HG02870 (cell line): ENCODE measurements around the gene CD44.
"Not testable (repeated sequence)": the region's sequence is repeated elsewhere in the genome, so short reads cannot be mapped to it uniquely, and the experiment has no call there.

Experiments
- ATAC-seq: cut with Tn5 transposase; IDR thresholded peaks from one replicate; pipeline ENCODE4 v1.9.1; 2021; ENCODE audit warnings: mild to moderate bottlenecking, moderate library complexity; ENCODE audit not compliant: unreplicated experiment

The CD44 gene

GRCh38 chr11:35207471-35208403, 68.8 kb downstream of the CD44 start:
- no peak for ATAC-seq

DNA sequence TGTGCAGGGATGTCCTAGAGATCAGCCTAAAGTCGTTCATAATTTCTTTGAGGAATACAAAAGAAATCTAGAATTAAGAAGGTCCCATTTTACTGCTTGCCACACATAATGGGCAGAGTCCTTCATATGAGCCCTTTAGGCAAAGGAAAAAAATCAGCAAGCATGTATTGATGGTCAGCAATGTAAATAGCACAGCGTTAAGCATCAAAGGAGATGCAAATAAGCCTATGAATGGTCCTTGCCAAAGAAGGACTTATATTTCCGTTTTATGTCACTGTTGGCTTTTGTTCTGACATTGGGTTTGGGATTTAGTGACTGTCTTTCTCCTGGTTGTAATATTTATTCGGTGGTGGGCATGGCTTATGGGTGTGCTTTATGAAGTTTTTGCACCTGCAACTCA, 69.8 kb downstream of the CD44 start:
- no peak for ATAC-seq

GRCh38 chr11:35210876-35211546, 72.0 kb downstream of the CD44 start:
- ATAC-seq: no peak

- ATAC-seq: no peak
These were observed 73.0 kb downstream of the CD44 start for GRCh38 chr11:35211952-35212351.

GRCh38 chr11:35214226-35214770, 75.3 kb downstream of the CD44 start:
- no peak for ATAC-seq

- ATAC-seq: no peak
These were observed 75.8 kb downstream of the CD44 start for GRCh38 chr11:35214792-35215193.

DNA sequence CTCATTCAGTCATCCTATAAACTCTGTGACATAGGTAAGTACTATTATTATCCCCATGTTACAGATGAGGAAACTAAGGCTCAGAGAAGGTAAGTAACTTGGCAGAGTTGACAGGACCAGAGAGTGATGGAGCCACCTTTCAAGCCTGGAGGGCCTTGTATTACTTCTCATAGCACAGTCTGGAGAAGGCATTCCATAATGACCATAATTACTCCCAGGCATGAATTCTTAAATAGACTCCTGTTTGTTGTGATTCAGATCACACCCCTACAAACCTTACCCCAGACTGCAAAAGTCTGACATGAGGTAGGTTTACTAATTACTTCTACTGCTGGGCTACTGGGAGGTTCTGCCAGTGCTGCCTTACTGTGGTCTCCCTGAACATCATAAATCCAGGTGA, 77.0 kb downstream of the CD44 start:
- ATAC-seq: no peak

GRCh38 chr11:35216962-35217678, 78.1 kb downstream of the CD44 start:
- ATAC-seq: no peak

DNA sequence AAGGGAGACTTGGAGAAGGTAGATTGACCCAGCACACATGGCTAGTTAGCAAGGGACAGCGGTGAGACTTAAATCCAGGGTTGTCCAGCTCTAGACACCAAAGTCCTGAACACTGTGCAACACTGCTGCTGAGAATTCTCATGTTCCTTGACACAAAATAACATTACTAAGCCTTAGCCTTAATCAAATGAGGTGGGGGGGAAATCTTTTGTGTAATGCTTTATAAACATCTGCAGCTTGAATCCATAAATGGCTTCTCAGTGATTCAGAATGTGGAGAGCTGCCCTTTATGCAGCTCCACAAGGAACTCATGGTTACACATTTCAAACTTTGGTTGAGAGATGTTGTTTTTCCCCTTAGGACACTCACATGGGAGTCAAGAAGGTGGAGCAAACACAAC, 80.0 kb downstream of the CD44 start:
- ATAC-seq: no peak

- no peak for ATAC-seq
These were observed 84.4 kb downstream of the CD44 start for GRCh38 chr11:35223371-35223796.

DNA sequence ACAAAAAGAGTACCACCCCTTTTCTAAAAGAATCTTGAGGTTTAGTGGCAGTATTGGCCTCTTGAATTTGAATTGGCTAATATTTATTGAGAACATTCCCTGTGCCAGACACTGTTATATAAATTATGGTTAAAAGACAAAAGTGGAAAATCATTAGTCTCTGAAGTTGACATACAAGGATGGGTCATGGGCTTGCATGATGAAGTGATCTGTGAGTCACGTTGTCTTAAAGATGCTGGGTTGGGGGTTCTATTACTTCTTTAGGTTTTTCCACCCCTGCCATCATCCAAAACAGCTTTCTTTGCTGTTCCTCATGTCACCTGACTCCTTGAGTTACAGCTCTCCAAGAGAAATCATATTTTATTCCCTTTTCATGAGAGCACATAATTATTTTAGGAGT, 85.0 kb downstream of the CD44 start:
- ATAC-seq: no peak

- no peak for ATAC-seq
These were observed 87.1 kb downstream of the CD44 start for GRCh38 chr11:35225946-35226520.

DNA sequence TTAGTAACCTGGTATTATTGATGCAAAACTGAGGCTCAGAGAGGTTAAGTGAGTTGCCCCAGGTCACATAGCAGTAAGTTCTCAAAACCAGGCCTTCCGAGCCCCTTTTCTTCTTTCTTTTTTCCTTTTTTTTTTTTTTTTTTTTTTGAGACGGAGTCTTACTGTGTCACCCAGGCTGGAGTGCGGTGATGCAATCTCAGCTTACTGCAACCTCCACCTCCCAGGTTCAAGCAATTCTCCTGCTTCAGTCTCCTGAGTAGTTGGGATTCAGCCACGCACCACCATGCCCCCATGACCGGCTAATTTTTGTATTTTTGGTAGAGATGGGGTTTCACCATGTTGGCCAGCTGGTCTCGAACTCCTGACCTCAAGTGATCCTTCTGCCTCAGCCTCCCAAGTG, 87.8 kb downstream of the CD44 start:
- not testable (repeated sequence) for ATAC-seq

DNA sequence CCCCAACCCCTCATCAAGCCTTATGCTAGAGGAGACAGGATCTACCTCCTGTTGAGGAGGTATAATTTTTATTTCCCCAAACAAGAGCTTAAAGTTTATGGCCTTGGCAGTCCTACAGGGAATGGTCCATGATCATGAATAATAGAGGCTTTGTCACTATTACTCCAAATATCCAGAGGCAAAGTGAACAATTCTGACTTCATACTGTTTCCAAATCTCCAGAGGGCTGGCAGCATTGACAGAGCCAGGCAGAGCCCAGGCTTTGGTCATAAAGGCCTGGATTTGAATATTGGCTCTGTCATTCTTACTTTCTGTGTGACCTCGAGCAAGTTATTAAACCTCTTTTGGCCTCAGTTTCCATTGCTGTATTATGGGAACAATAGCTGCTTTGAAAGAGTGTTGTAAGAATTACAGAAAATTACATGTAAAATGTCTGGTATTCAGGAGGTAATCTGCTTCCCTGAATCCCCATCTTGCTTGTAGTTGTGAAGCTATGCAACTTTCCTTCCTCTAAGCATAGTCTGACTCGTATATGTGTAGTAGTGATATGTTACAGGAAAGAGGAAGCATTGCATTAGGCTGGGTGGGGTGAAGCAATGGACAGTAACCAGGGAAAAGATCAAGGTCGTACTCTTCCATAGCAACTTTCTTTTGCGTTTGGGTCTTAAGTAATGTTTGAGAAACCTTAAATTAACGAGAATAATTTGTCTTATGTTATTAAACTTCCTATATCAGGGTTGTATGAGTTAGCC, 88.8 kb downstream of the CD44 start:
- ATAC-seq: no peak

DNA sequence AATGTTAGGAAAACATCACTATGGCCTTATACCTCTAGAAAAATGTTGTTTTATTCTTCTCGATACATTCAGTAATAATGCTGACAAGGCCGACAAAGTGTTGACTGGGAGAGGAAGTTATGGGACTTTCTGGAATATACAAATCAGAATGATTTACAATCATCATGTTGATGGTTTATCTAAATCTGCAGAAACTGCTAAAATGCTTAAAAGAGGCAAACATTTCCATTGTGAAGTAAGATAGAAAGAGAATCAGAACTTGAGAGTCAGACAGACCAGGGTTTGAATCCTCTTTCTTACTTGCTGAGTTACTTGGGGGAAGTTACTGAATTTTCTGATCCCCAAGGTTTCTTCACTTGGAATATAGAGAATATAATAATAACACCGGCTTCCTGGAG, 89.4 kb downstream of the CD44 start:
- no peak for ATAC-seq

GRCh38 chr11:35230388-35230787, 91.4 kb downstream of the CD44 start:
- no peak for ATAC-seq

DNA sequence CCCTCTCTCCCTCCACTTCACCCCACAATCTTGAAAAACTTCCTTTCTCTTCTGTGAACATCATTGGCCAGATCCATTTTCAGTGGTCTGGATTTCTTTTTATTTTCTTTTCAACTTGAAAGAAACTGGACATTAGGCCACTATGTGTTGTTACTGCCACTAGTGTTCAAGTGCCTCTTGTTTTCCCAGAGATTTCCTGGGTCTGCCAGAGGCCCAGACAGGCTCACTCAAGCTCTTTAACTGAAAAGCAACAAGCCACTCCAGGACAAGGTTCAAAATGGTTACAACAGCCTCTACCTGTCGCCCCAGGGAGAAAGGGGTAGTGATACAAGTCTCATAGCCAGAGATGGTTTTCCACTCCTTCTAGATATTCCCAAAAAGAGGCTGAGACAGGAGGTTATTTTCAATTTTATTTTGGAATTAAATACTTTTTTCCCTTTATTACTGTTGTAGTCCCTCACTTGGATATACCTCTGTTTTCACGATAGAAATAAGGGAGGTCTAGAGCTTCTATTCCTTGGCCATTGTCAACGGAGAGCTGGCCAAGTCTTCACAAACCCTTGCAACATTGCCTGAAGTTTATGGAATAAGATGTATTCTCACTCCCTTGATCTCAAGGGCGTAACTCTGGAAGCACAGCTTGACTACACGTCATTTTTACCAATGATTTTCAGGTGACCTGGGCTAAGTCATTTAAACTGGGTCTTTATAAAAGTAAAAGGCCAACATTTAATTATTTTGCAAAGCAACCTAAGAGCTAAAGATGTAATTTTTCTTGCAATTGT, 92.3 kb downstream of the CD44 start:
- ATAC-seq: no peak

DNA sequence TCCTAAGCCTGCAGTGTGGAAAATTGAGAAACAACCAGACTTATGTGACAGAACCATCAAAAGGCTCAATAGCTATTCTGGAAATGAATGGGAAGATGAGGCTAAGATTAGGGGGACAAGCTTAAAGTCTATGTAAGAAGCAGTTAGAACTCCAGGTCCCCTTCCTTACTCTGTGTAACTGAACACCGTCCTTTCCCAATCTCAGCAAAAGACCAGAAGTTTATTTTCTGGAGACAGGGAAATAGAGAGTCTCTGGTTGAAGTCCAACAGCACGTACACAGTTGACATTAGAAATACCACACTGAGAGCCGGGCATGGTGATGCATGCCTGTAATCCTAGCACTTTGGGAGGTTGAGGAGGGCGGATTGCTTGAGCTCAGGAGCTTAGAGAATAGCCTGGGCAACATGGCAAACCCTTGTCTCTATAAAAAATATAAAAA, 93.9 kb downstream of the CD44 start:
- ATAC-seq: no peak

DNA sequence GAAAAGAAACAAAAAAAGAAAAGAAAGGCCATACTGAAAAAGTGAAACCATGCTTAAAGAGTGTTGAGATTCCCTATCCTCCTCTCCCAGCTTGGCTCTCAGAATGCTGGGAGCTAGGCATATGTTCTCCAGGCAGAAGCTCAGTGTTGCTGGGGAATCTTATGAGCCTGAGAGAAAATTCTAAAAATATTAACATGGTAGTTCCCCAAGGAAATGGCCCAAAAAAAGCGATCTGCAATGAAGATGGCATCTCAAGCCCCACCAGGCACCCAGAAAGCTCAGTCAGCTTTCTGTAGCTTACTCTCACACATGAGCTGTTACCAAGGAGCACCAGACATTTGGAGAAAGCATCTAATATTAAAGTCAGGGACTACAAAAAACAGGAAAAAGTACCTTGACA, 94.5 kb downstream of the CD44 start:
- ATAC-seq: no peak
